Measurements from ENCODE around the gene TTC34.

DNA sequence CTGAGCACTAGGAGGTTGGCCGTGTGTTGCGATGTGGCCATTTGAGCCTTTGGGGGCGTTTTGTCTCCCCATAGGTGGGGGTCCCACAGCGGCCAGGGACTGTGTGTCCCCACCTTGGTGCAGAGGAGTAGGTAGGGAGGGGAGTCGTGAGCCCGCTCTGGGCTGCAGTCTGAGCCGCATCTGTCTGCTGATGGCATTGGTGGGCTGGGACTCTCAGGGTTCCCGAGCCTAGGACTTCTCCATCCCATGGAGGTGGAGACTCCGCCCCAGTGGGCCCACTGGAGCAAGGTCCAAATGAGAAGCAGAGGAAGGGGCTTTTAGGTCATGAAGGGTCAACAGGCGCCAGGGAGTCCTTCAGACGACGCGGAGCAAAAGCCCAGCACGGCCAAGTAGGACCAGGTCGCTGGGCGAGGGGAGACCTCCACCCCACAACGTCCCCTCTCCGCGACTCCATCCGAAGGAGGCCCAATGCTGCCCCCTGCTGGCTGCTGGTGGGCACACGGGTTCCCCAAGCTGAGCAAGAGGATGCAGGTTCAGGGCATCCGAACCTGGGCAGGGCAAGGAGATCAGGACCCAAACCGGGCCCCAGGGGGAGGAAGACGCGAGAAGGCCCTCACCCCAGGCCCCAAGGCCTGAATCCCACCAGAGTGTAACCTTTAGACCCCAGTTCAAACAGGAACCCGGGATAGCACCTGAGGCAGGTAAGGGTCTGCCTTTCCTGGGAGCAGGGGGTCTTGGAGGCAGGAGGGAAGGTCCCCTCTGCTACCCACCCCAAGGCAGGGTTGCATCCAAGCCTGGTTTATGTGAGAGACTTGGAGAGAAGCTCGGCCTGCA is 14.9 kb downstream of the TTC34 start:
- TF ChIP-seq, protein P1, sequence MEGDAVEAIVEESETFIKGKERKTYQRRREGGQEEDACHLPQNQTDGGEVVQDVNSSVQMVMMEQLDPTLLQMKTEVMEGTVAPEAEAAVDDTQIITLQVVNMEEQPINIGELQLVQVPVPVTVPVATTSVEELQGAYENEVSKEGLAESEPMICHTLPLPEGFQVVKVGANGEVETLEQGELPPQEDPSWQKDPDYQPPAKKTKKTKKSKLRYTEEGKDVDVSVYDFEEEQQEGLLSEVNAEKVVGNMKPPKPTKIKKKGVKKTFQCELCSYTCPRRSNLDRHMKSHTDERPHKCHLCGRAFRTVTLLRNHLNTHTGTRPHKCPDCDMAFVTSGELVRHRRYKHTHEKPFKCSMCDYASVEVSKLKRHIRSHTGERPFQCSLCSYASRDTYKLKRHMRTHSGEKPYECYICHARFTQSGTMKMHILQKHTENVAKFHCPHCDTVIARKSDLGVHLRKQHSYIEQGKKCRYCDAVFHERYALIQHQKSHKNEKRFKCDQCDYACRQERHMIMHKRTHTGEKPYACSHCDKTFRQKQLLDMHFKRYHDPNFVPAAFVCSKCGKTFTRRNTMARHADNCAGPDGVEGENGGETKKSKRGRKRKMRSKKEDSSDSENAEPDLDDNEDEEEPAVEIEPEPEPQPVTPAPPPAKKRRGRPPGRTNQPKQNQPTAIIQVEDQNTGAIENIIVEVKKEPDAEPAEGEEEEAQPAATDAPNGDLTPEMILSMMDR (IDR thresholded peaks at IDR 0.05 in 4 of 5, conservative IDR thresholded peaks at IDR 0.05 in 1 of 5) = peak; percentile 2 to 60 (median 54)
- no peak for TF ChIP-seq POLR2A (IDR thresholded peaks at IDR 0.05)
